GM19240 (cell line): ENCODE results near the gene FIBCD1.

ENCODE experiments used
- DNase-seq: peaks from one replicate; pipeline ENCODE4 v3.0.0; 2011; ENCODE audit warnings: low spot score; ENCODE audit not compliant: insufficient read length

Gene FIBCD1

DNA sequence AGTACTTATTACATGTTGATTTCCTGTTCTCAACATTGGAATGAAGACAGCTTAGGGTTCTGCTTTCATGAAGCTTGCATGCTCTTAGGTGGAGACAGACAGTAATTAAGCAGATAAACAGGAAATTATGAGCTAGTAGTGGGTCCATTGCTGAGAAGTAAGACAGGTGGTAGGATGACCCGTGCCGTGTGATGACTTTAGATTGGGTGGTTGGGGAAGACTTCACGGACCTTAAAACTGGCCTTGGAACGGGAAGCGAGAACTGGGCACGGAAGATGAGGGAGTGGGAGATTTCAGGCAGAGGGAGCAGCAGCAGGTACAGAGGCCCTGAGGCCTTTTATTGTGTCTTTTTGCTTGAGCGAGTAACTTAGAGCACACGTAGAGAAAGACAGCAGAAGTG is 76.8 kb downstream of the FIBCD1 start:
- DNase-seq, result no peak

DNA sequence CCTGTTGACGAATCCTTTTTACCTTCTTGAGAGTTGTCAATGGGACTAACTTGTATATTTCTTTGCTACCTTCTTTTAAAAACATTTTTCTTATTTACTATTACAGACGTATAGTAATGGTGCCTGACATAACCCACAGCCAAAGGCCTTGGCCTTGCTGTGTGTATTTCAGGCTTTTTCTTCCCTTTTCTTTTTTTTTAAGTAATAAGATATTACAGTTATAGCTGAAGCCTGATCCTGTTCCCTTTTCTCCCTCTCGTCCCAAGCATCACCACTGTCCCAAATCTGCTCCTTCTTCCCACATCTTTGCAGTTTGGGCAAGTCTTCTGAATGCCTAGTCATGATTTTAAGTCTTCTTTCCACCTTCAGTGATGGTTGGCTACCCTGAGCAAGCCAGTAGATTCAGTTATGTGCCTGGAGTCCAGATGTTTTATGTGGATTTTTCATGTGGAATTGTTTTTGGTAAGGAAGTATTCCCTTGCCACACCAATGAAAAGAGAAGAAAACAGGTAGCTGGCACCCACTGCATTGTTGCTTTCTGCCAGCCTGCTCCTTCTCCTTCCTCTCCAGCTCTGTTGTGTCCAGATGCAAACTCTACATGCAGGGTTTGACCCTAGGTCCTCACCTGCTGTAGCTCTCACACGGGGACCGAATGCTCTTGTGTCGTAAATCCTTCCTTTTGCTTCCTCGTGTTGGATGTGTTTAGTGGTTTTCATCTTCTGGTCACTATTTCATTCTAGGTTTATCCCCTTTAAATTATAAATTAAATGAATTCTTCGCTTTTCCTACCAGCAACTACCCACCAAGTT is 77.5 kb downstream of the FIBCD1 start:
- no peak for DNase-seq

DNA sequence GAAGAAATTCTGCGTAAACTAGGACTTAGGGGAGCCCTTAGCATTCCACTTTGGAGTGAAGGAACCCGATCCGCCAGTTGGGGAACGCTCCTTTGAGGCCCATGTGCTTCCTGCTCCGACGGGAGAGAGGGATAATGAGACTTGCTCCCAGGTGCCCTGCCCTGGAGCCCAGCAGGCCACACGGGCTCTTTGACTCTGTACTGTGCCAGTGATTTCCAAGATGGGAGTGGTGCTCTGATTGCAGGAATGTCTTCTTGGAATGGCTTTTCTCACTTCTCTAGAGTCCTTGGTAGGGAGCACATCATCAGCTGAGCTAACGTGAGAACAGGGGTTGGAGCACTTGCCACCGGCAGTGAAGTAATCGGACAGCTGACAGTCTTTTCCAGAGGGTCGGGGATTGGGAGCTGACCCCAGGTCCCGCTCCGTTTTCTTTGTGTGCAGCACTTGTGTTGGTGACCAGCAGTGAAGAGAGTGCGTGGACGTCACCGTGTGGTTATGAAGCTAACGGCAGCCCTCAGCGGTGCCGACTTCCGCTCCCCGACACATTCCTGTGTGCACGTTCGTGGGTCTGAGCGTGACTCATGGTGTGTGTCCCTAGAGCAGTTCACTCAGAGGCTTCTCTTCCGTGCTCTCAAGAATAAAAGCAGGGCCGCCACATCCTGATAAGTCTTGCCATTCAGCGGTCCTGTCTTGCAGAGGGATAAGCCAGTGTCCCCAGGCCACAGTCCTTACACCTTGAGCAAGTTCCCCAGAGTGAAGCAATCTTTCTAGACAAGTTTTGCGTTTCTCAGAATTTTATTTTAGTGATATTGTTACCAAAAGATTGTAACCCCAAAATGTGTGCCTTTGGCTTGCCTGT is 78.4 kb downstream of the FIBCD1 start:
- DNase-seq, result no peak

DNA sequence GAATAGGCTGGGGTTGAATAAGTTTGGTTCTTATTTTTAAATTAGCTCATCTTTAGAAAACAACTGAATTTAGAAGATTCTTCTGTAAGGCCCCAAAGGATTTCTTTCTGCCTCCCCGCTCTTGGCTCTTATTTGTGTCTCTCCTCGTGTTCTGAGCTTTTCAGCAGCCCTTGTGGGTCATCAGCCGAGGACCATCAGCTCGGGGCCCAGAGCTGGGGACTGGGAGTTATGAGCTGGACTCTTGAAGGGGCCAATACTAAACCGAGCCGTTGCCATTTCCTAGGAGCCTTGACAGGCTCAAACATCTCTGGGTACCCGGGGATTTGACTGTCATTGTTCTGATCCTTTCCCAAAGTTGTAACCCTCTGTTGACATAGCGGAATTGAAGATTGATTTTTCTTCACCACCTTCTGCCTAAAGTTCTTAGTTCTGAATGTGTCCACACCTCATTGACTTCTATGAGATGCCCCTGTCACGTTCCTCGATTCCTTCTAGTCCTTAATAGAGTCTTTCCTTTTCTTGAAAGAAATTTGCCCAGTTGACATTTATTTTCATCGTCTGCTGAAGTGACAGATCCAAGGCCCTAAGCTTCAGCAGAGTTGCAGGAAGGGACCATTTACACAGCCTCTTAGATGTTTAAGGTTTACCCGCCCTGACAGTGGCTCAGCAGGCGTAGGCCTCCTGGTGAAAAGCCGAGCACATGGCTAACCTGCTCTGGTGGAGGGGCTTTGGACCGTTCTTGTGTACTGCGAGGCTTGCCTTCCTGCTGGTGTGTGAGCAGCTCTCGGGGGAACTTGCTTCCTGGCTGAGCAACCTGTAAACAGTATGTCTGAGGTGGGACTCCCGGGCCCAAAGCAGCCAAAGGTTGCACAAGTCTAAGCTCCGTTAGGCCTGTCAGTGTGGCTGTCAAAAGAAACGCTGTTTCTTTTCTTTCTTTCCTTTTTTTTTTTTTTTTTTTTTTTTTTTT is 80.0 kb downstream of the FIBCD1 start:
- DNase-seq, result no peak

DNA sequence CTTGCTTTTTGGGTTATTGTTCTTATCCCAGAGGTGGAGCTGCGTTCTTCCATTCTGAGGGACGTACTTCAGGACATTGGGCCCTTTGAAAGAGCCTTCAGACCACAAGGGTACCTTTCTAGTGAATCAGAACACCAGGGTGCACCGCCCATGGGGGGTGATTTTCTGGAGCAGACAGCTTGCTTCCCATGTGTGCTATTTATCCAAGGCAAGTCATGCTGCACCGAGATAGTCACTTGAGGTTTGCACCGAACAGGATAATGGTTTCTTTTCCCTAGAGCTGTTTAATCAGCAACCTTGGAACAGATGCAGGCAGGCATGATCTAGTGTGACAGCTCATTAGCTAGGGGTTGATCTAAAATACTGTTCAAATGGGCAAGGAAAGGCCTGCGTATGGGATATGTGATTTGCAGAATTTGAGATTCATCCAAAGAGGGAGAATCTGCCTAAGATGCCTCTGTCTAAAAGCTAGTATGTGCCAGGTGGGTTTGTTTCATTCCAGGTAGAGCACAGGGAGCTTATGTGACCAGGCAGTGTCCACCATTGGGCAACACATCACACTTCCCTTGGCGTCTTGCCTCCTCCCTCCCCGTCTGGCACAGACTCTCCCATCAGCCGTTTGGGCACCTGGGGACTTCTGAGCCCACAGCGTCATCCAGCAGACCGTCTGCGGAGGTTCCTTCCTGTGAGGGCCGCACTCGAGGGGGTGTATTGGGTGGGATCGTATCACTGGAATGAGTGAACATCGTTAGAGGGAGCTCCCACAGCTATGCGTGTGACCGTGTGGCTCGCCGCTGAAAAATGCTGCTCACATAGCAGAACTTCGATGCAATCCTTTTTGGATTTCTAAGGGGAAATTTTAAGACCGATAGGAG is 80.9 kb downstream of the FIBCD1 start:
- DNase-seq, result no peak

DNA sequence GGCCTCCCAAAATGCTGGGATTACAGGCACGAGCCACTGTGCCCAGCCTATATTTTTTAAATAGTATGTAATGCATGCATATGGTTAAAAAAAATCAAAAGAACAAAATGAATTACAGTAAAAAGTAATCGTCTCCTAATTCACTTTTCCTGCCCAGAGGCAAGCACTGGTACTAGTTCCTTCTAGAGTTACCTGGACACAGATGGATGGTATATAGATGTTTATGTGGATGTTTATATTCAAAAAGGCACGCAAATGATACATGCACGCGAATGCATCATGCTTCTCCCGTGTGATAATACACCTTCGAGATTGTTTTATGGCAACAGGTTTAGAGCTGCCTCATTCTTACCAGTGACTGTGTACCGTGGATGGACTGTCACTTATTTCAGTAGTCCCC is 82.6 kb downstream of the FIBCD1 start:
- DNase-seq, result no peak

DNA sequence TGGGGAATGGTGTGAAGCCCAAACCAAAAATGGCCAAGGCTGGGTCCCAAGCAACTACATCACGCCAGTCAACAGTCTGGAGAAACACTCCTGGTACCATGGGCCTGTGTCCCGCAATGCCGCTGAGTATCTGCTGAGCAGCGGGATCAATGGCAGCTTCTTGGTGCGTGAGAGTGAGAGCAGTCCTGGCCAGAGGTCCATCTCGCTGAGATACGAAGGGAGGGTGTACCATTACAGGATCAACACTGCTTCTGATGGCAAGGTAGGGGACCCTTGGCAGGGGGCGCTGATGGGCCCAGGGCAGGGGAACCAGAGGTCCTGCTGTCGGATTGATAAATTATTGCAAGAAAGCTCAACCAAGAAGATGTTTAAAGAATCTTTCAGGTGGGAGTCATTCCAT is 84.2 kb downstream of the FIBCD1 start:
- no peak for DNase-seq

DNA sequence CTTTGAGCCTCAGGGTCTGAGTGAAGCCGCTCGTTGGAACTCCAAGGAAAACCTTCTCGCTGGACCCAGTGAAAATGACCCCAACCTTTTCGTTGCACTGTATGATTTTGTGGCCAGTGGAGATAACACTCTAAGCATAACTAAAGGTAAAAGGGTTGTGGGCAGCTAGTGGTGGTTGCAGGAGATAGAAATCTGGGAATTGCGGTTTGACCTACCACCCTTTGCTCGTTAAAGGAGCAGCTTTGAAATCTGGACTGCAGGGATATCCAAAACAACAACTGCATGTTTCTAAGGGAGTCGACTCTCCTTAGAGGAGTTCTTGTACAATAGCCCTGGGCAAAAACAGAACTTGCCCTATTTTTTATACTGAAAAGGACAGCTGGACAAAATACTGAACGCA is 85.0 kb downstream of the FIBCD1 start:
- no peak for DNase-seq

DNA sequence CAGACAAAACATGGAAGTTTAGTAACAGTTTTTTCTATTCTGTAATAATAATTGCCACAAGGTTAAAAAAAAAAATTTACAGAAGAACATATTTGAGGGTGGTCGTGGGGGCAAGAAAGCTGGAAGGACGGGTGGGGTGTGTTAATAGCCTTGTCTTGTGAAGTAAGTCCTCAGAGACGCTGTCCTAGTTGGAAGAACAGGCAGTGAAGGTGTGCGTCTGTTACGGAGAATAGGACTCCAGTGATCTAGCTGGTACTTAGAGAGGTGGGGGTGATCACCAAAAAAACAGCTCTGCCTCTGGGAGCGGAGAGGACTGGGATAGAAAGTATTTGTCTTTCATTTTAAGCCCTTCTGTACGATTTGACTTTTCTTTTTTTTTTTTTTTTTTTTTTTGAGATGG is 86.2 kb downstream of the FIBCD1 start:
- no peak for DNase-seq
